ENCODE measurements around the gene CNTNAP2.

- TF ChIP-seq, protein P1, sequence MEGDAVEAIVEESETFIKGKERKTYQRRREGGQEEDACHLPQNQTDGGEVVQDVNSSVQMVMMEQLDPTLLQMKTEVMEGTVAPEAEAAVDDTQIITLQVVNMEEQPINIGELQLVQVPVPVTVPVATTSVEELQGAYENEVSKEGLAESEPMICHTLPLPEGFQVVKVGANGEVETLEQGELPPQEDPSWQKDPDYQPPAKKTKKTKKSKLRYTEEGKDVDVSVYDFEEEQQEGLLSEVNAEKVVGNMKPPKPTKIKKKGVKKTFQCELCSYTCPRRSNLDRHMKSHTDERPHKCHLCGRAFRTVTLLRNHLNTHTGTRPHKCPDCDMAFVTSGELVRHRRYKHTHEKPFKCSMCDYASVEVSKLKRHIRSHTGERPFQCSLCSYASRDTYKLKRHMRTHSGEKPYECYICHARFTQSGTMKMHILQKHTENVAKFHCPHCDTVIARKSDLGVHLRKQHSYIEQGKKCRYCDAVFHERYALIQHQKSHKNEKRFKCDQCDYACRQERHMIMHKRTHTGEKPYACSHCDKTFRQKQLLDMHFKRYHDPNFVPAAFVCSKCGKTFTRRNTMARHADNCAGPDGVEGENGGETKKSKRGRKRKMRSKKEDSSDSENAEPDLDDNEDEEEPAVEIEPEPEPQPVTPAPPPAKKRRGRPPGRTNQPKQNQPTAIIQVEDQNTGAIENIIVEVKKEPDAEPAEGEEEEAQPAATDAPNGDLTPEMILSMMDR (IDR thresholded peaks at IDR 0.05), result no peak
- no peak for TF ChIP-seq POLR2A (IDR thresholded peaks at IDR 0.05)
Measured at GRCh38 chr7:146655928-146656797, 539.6 kb downstream of the CNTNAP2 start.

Data from tibial nerve (tissue), 3 donors.